Loucy (cell line): Measurements from ENCODE around the gene KDM6B.

ENCODE experiments used
- CTCF ChIP-seq: fragments of 200-600 bp; sonication (generic); conservative IDR thresholded peaks from 2 replicates; pipeline ENCODE4 v1.5.1; 2014; ENCODE audit warnings: mild to moderate bottlenecking, antibody characterized with exemption, low read length
- EZH2phosphoT487 ChIP-seq: fragments of 200-600 bp; IDR thresholded peaks from 2 replicates; pipeline ENCODE4 v1.6.1; 2018; ENCODE audit warnings: antibody characterized with exemption, mild to moderate bottlenecking, moderate library complexity, borderline replicate concordance

GRCh38 chr17:7843536-7844291 is 9.7 kb downstream of the KDM6B start:
- TF ChIP-seq CTCF (no peak), EZH2phosphoT487 (no peak)
